Spleen (tissue), 7 donors: ENCODE data around the gene SLC44A4.

Experiments used
- CTCF ChIP-seq, 11 experiments: fragments of 200-600 bp in 7 of 11; fragments of 450-650 bp in 4 of 11; sonication (generic) in 4 of 11; IDR thresholded peaks in 8 of 11; conservative IDR thresholded peaks in 3 of 11; 1 replicate in 7 of 11; 2 replicates in 4 of 11; pipeline versions ENCODE4 v1.4.0 to v1.8.0; 2016 to 2021; ENCODE audit warnings: antibody characterized with exemption in 11 of 11, inconsistent platforms in 4 of 11, mild to moderate bottlenecking in 1 of 11
- POLR2A ChIP-seq, 3 donors: fragments of 450-650 bp; IDR thresholded peaks; one replicate each; pipeline ENCODE4 v1.5.1; 2017; ENCODE audit warnings: antibody characterized with exemption in 3 of 3, mild to moderate bottlenecking in 1 of 3
- POLR2AphosphoS5 ChIP-seq, 3 donors: sonication (generic); formaldehyde crosslinking; IDR thresholded peaks; one replicate each; pipeline ENCODE4 v1.5.1; 2017; ENCODE audit warnings: antibody characterized with exemption in 3 of 3
- donor health status: DM: no; HTN: no; CAD: no; lungs with moderate emphysema.
- donor health status: DM: no; HTN: no; CAD: no.
- donor health status: DM: no; HTN: no; CAD: no.

- no peak for TF ChIP-seq CTCF (IDR thresholded peaks at IDR 0.05 in 8 of 11, conservative IDR thresholded peaks at IDR 0.05 in 3 of 11)
- TF ChIP-seq POLR2AphosphoS5 (IDR thresholded peaks at IDR 0.05), result no peak
- TF ChIP-seq POLR2A (IDR thresholded peaks at IDR 0.05), result no peak
Observed at GRCh38 chr6:31865205-31866118, 13.3 kb downstream of the SLC44A4 start.
